ENCODE results near the gene API5.

DNA sequence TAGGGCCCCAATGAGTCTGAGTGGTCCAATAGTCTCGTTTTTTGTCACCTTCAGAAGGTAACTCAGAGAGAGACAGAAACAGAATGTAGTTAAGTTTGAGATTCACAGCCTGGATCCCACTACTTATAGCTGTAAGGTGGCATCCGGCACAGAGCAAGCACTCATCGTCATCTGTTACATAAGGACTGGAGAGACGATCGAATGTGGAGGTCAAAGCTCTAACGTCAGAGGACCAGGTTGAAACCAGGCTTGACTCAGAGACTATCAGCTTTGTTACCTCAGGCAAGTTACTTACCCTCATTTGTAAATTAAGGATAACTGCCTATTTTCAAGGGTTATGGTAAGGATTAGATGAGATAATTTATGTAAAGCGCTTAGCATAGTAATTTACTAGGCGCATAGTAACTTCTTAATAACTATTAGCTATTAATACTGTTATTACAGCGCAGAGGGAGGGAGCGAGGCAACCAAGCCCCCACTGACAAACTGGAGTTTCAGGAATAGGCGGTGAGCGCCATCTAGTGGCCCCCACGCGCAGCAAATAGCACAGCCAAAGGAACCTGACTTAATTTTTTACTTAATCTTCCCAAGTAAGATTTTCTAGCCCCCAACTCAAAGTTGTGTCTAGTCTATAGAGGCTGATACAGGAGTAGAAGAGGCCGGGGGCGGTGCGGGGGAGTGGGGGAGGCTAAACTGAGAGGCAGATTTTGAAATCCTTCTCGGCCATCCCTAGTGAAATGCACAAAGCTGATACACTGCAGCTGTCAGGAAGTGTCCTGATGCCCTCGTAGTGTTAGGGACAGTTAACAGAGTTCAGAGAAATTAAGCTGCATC is 29.0 kb upstream of the API5 start:
- TF ChIP-seq PPARA (CRISPR knock-in tag; IDR thresholded peaks at IDR 0.05; ENCODE audit: borderline replicate concordance) (no peak), TOX (CRISPR knock-in tag; IDR thresholded peaks at IDR 0.05; ENCODE audit: borderline replicate concordance) (no peak), PATZ1 (CRISPR knock-in tag; IDR thresholded peaks at IDR 0.05; ENCODE audit: borderline replicate concordance) (no peak)
